B cell (primary cell): ENCODE data around the gene IKZF1. TPM values are rescaled to one million over a fixed set of nuclear protein-coding genes. Genes with fewer than 3 reads are reported as not detected.

Experiments used
- ATAC-seq: fragments of 200-7000 bp; cut with Tn5 transposase; one replicate; pipeline ENCODE4 v1.10.0; 2021; ENCODE audit warnings: low read depth, mild to moderate bottlenecking, moderate number of reproducible peaks, moderate library complexity
- CTCF ChIA-PET: fragments of 350-600 bp; sonication (Branson Sonifier 250); formaldehyde crosslinking; loops from one replicate; lab custom pipeline; 2021; ENCODE audit warnings: antibody characterized with exemption, inconsistent platforms; lab: Charles Lee
- POLR2A ChIA-PET: fragments of 350-600 bp; sonication (Branson Sonifier 250); formaldehyde crosslinking; loops from one replicate; lab custom pipeline; 2021; ENCODE audit warnings: antibody characterized with exemption; lab: Charles Lee
- DNase-seq: peaks from one replicate; pipeline ENCODE4 v3.0.0; 2013
- H2AFZ ChIP-seq: 2 replicates; pipeline ENCODE4 v1.6.1; 2012; ENCODE audit warnings: mild to moderate bottlenecking, low read depth, low read length; ENCODE audit not compliant: insufficient read depth, poor library complexity, severe bottlenecking
- H3K27ac ChIP-seq, 2 donors: 1 replicate in 1 of 2; 2 replicates in 1 of 2; pipeline ENCODE4 v1.5.1; 2012 to 2013; ENCODE audit warnings: low read length in 2 of 2, mild to moderate bottlenecking in 2 of 2, moderate library complexity in 1 of 2
- H3K27me3 ChIP-seq, 4 experiments: fragments of 200-600 bp in 1 of 4; sonication (generic) in 1 of 4; replicated peaks in 1 of 4; 1 replicate in 2 of 4; 2 replicates in 2 of 4; pipeline versions ENCODE4 v1.6.1 to v1.7.0; 2013 to 2016; ENCODE audit warnings: low read length in 3 of 4, mild to moderate bottlenecking in 2 of 4, mixed read lengths in 1 of 4, moderate library complexity in 1 of 4; ENCODE audit not compliant: insufficient read depth in 4 of 4, control insufficient read depth in 3 of 4; ENCODE audit errors: control extremely low read depth in 1 of 4
- H3K36me3 ChIP-seq, 2 experiments: replicated peaks in 1 of 2; 1 replicate in 1 of 2; 2 replicates in 1 of 2; pipeline versions ENCODE4 v1.6.1 to v1.7.1; 2013; ENCODE audit warnings: low read length in 1 of 2; ENCODE audit not compliant: insufficient read depth in 2 of 2, control insufficient read depth in 1 of 2; ENCODE audit errors: control extremely low read depth in 1 of 2, extremely low read depth in 1 of 2
- H3K4me1 ChIP-seq, 2 donors: fragments of 200-600 bp in 1 of 2; sonication (generic) in 1 of 2; 1 replicate in 1 of 2; 2 replicates in 1 of 2; pipeline versions ENCODE4 v1.5.1 to v1.6.1; 2013 to 2017; ENCODE audit warnings: low read length in 2 of 2; ENCODE audit not compliant: control insufficient read depth in 2 of 2, insufficient read depth in 2 of 2
- H3K4me2 ChIP-seq: replicated peaks from 2 replicates; pipeline ENCODE3; 2012; ENCODE audit warnings: mild to moderate bottlenecking, low read depth, low read length; ENCODE audit not compliant: poor library complexity, severe bottlenecking
- H3K4me3 ChIP-seq, 5 experiments: fragments of 200-600 bp in 1 of 5; sonication (generic) in 1 of 5; 1 replicate in 3 of 5; 2 replicates in 2 of 5; pipeline versions ENCODE4 v1.5.1 to v1.7.0; 2011 to 2016; ENCODE audit warnings: low read length in 4 of 5, mild to moderate bottlenecking in 4 of 5, low read depth in 2 of 5, control low read depth in 1 of 5, moderate library complexity in 1 of 5; ENCODE audit not compliant: insufficient read depth in 1 of 5; ENCODE audit errors: control extremely low read depth in 1 of 5, extremely low read depth in 1 of 5
- H3K79me2 ChIP-seq: fragments of 200-600 bp; sonication (generic); one replicate; pipeline ENCODE4 v1.6.0; 2016; ENCODE audit warnings: low read length; ENCODE audit not compliant: control insufficient read depth, insufficient read depth
- H3K9ac ChIP-seq: fragments of 200-600 bp; sonication (generic); 2 replicates; pipeline ENCODE4 v1.6.1; 2017; ENCODE audit warnings: mild to moderate bottlenecking, low read length, moderate library complexity
- H3K9me3 ChIP-seq, 3 donors: one replicate each; pipeline versions ENCODE4 v1.6.1 to v1.7.1; 2013; ENCODE audit warnings: low read length in 2 of 3; ENCODE audit not compliant: control insufficient read depth in 2 of 3, insufficient read depth in 1 of 3; ENCODE audit errors: control extremely low read depth in 1 of 3
- H4K20me1 ChIP-seq: 2 replicates; pipeline ENCODE4 v1.6.0; 2012; ENCODE audit warnings: mild to moderate bottlenecking, low read length; ENCODE audit not compliant: insufficient read depth, control insufficient read depth, poor library complexity, severe bottlenecking
- H3K27ac Mint-ChIP-seq: one replicate; pipeline ENCODE4 v1.8.0; 2021; ENCODE audit warnings: mixed read lengths
- H3K27me3 Mint-ChIP-seq: one replicate; pipeline ENCODE4 v1.8.0; 2021; ENCODE audit warnings: mixed read lengths
- H3K4me1 Mint-ChIP-seq: one replicate; pipeline ENCODE4 v1.8.0; 2021; ENCODE audit warnings: mixed read lengths
- H3K4me3 Mint-ChIP-seq: one replicate; pipeline ENCODE4 v1.8.0; 2021; ENCODE audit warnings: mixed read lengths
- H3K9me3 Mint-ChIP-seq: one replicate; pipeline ENCODE4 v1.8.0; 2022; ENCODE audit warnings: mixed read lengths; ENCODE audit not compliant: insufficient read depth
- EZH2 ChIP-seq: IDR thresholded peaks from 2 replicates; pipeline ENCODE4 v1.6.1; 2012; ENCODE audit warnings: borderline replicate concordance, low read depth, mild to moderate bottlenecking, moderate library complexity, low read length; ENCODE audit not compliant: insufficient read depth, poor library complexity, severe bottlenecking
- WGBS: methylation state at CpG from one replicate; pipeline ENCODE4 v1.1.5; 2013; ENCODE audit warnings: missing lambda C conversion rate; ENCODE audit not compliant: insufficient coverage; 5-methylcytosine and 5-hydroxymethylcytosine counted together
- intact Hi-C: fragments of 100-400 bp; cut with micrococcal nuclease; formaldehyde crosslinking; loops from one replicate; pipeline ENCODE4 v1.10.0; 2022
- polyA plus RNA-seq: library from polyadenylated mRNA; depleted of rRNA; stranded (reverse); fragments of >200 nt; gene quantifications from 2 replicates; pipeline ENCODE4 v1.2.3, GENCODE V29; 2012
- total RNA-seq, 2 donors: library from RNA; stranded (reverse); fragments of 120-200 nt in 1 of 2; gene quantifications; 1 replicate in 1 of 2; 2 replicates in 1 of 2; pipeline versions ENCODE4 v1.2.3 to v1.2.4, GENCODE V29; 2013 to 2022
- TF ChIP-seq, protein P1 (sequence below): fragments of 200-600 bp; IDR thresholded peaks from one replicate; pipeline ENCODE4 v1.8.0; 2022; ENCODE audit warnings: antibody characterized with exemption, mild to moderate bottlenecking

IKZF1 gene
- total and polyA plus RNA-seq, 2 donors (not counting 1 experiment from before 2014, with no cell fraction given): 199 to 254 TPM

DNA sequence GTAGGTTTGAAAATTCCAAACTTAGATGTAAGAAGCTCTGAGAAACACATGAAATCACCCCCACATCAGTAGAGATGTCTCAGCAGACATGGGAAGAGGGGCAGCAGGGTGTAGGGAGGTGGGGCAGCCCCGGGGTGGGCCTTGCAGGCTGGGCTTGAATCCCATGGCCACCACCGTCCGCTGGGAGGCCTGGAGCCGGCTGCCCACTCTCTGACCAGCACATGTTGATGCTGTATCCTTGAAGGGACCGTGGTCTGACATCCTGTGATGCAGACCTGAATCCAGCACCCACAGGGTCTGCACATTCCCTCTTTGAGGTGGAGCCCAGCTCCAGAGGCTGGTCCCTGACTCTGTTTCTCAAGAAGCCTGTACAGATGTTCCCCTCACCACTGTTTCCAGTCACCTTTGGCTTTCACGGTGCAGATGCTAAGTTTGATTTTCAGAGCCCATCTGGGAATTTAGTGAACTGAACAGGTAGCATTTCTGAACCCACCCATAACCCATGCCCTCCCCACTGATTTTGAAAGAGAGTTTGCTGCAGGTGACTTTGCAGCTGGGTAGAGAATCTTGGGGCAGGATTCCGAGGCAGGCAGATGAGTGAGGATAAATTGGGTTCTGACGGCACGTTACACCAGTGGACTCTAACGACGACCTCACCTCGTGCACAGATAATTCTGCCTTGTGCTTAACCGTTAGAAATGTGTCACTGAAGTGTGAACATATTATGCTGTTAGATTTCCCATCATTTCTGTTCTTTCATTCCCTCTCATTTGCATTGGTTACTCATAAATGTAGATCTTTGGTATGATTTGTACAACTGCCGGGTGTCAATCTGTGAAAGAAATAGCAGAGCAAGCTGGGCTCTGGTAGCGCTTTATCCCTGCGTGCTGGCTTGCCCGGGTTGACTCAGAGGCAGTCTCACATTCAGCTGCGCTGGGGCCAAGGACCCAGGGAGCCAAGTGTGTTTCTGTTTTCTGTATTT is 45.7 kb downstream of the IKZF1 start:
- Histone ChIP-seq H3K27me3 (no peaks in the 10 kb centered on the region), H3K36me3 (peaks cover 5 to 81% of the 10 kb centered on the region in 2 experiments), H3K4me1 (peaks cover 49 to 86% of the 10 kb centered on the region in 2 donors), H3K9me3 (no peaks in the 10 kb centered on the region), H3K27ac (peak overlapping the region; percentile 31 to 90), H3K4me2 (peak overlapping the region; percentile 57), H3K9ac (peak overlapping the region; percentile 38), H3K79me2 (peaks cover 100% of the 10 kb centered on the region), H4K20me1 (peaks cover 17% of the 10 kb centered on the region), H2AFZ (no peak overlapping the region), H3K4me3 (peak overlapping the region in 2 of 5 experiments; percentile 3 to 17)
- Mint-ChIP-seq H3K27ac (peak overlapping the region; percentile 88), H3K4me3 (peak overlapping the region; percentile 73), H3K9me3 (no peaks in the 10 kb centered on the region), H3K27me3 (no peaks in the 10 kb centered on the region), H3K4me1 (peaks cover 90% of the 10 kb centered on the region)
- TF ChIP-seq, protein P1, sequence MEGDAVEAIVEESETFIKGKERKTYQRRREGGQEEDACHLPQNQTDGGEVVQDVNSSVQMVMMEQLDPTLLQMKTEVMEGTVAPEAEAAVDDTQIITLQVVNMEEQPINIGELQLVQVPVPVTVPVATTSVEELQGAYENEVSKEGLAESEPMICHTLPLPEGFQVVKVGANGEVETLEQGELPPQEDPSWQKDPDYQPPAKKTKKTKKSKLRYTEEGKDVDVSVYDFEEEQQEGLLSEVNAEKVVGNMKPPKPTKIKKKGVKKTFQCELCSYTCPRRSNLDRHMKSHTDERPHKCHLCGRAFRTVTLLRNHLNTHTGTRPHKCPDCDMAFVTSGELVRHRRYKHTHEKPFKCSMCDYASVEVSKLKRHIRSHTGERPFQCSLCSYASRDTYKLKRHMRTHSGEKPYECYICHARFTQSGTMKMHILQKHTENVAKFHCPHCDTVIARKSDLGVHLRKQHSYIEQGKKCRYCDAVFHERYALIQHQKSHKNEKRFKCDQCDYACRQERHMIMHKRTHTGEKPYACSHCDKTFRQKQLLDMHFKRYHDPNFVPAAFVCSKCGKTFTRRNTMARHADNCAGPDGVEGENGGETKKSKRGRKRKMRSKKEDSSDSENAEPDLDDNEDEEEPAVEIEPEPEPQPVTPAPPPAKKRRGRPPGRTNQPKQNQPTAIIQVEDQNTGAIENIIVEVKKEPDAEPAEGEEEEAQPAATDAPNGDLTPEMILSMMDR: no peak
- TF ChIP-seq EZH2: no peak
- 67% methylated on average over 9 of the region's 18 CpGs for WGBS
- peak; percentile 40 for DNase-seq
- intact Hi-C loops: loop anchor here (1.0 to 5.0 kb wide), 4 partner anchors 8 to 69 kb away; no protein-coding TSS in a partner anchor
- POLR2A ChIA-PET: interaction anchor here (0.6 to 1.2 kb wide), 3 partner anchors 9 to 38 kb away, joined by 3 to 5 read pairs (median 4); no protein-coding TSS in a partner anchor
- CTCF ChIA-PET: interaction anchor here (1.1 to 4.6 kb wide), 14 partner anchors 9 to 146 kb away, joined by 3 to 30 read pairs (median 4); partner anchors contain the start of gene IKZF1
- ATAC-seq: peak; percentile 42
